Hypothalamus (tissue), 51 donors: ENCODE data around the gene SNED1.

Experiments used
- DNase-seq, 51 donors: peaks; one replicate each; lab custom pipeline; 2025; lab: John Stamatoyannopoulos, UW

SNED1 gene

DNA sequence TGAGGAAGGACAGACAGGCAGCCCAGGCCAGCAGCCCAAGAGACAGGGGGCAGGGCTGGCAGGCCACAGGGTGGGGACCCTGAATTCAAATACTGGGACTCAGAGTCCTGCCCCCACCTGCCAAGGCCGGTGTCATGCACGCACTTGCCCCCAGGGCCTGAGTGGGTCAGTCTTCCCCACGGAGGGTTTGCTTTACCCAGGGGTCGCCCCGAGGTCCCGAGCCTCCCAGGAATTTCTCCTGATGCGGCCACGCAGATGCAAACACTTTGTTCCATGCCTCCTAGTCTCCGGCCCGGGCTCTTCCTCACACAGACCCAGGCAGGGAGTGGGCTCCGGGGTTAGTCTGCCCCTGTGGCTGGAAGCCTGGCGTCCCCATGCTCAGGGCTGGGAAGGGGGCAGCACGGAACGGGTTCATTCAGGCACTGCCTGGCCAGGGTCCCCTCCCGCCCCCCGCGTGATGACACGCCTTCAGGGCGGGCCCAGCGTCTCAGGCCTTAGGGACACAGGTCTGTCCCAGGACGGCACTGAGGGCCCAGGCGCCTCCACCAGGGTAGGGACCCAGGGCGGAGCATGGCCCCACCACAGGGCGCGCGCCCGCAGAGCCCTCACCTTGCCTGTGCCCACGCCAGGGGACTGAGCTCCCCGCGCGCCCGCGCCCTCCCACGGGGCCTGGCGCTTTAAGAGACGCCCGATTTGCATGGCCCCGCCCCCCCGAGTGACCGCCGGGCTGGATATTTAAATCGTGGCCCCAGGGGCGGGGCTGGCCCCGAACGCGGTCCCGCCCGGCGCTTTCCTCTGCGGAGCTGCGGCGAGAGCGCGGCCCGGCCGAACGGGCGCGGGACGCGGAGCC, at the start of gene SNED1:
TSS of gene SNED1 (plus strand) at position 763 of the 850 bp plus-strand sequence. CDS start 220 bp downstream, outside the sequence.
- peak in 23 of 51 donors; percentile 18 to 67 (median 42) for DNase-seq

DNA sequence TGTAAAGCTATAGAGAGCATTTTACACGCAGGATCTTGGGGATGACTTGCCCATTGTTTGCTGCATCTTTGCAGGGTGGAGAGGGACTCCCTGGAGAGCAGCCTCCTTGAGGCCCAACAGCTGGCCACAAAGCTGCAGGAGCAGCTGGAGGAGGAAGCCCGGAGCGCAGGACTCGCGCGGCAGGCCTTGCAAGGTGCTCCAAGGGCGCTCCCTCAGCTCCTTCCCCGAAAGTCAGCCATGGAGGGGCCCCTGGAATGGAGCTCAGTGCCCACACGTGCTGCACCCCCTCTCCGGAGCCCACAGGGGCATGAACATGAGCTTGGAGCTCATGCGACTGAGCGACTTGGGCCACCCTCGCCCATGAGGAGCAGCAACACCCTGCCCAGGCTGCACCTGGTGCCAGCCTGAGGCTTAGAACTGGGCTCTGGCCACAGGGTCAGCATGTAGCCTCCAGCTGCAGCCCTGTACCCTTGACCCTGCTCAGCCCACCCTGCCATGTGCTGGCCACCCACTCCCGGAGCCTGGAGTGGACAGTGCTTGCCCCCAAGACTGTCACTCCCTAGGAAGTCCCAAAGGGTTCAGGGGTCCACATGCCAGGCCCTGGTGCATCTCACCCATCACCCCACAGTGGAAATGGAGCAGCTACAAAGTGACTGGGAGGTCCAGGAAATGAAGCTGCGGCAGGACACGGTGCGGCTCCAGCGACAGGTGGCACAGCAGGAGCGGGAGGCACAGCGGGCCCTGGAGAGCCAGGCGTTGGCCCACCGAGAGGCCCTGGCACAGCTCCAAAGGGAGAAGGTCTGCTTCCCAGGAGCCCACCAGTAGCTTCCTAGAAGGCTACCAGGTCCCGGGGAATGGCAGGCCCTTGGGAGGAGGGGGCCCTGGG, 49.3 kb upstream of the SNED1 start:
- DNase-seq = no peak

DNA sequence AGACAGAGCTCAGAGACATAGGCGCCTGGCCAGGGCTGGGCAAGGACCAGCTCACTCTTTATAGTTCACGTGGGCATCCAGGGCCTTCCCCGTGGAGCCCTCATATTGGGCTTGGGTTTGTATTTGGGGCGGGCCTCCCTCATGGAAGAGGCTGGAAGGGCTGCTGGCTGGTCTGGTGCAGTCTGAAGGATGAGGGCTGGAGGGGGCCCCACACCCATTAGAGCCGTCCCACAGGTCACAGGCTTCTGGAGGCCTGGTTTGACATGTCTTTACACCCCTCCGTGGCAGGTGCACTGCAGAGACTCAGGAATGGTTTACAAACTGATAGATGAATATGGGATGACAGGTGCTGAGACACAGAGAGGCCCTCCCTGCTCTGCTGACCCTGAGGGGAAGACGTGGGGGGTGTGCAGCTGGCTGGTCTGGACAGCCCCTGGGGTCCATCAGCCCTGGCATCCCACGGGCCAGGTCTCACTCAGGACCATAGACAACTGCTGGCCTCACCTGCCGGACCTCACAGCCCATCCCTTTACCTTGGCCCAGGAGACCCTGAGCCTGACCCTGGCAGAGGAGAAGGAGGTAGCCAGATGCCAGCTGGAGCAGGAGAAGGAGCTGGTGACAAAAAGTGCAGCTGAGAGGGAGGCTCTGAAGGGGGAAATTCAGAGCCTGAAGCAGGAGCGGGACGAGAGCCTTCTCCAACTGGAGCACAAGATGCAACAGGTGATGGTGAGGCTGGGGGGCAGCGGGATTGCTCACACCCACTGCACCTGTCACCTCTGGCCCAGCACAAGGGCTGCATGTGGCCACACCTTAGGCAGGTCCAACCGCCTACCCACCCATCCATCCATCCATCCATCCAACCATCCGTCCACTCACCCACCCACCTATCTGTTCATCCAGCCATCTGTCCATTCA, 48.4 kb upstream of the SNED1 start:
- DNase-seq = no peak

DNA sequence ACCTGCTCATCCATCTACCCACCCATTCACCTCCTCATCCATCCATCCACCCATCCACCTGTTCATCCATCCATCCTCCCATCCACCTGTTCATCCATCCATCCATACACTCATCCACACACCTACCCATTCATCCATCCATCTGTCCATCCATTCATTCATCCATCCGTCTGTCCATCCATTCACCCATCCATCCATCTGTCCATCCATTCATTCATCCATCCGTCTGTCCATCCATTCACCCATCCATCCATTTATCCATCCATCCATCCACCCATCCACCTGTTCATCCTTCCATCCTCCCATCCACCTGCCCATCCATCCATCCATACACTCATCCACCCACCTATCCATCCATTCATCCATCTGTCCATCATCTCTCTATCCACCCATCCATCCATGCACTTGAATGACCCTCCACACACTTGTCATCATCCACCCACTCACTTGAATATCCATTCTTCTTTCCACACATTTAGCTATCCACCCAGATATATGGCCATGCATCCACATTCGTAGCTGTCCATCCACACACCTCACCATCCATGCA, 47.3 kb upstream of the SNED1 start:
- DNase-seq = no peak

DNA sequence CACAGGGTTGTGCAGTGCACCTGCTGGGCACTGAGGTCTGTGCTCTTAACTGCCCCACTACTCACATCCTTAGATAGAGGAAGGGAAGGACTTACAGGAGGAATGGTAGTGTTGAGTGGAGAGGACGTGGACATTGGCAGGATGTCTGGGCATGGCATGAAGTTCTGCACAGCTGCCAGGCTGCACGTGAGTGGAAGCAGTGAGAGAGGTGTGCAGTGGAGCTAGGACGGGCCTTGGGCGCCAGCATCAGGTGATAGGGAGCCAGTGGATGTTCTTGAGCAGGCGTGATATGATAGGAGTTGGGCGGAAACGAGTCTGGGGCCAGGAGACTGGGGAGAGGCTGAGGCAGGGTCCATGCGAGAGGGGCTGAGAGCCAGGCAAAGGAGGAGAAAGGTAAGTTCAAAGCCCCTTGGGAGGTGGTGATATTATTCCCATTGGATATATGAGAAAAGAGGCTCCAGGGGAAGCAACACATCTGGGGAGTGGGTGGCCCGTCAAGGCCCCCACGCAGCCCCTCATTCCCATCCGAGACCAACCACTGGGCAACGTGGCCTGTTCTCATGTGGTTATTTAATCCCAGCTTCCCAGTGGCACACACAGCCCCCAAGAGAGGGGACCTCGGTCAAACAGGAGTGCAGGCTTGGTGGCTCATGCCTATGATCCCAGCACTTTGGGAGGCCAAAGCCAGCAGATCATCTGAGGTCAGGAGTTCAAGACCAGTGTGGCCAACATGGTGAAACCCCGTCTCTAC, 45.7 kb upstream of the SNED1 start:
- no peak for DNase-seq

DNA sequence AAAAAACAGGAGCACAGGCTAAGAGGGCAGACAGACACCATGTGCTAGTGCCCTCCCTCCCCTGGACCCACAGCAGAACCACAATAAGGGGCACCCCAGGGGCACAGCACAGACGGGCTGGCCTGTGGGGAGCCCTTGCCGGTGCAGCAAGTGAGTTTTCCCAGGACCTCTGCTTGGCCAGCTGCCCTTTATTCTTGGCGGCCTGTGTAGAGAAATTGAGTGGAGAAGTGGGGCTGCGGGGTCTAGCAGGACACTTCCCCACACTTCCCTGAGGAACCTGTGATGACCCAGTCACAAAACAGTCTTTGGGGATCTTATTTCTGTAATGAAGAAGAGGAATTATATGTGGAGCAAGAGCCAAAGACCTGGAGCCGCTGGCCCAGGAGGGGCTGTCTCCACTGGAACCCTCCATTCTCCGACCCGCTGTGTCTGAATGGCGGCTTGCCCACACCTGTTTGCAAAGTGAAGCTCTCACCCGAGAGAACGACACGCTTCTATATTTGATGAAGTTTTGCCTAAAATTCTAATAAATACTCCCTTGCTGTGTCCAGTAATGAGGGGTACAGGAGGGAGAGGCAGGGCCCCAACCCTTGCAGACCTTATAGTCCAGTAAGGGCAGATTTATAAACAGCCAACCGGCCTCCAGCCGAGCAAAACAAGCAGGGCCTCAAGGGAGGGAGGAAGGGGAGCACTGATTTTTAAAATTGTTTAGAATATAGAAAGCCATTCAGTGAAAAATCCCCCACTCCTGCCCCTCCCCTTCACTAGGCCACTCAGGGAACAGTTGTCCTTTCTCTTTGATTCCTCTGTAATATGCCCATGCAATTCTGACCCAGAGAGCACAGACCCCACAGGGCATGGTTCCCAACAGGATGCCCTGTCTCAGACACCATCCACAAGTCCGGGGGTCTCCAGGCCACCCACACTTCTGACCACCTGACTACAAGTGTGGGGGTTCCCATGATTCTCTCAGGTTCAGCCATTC, 44.7 kb upstream of the SNED1 start:
- DNase-seq = no peak

DNA sequence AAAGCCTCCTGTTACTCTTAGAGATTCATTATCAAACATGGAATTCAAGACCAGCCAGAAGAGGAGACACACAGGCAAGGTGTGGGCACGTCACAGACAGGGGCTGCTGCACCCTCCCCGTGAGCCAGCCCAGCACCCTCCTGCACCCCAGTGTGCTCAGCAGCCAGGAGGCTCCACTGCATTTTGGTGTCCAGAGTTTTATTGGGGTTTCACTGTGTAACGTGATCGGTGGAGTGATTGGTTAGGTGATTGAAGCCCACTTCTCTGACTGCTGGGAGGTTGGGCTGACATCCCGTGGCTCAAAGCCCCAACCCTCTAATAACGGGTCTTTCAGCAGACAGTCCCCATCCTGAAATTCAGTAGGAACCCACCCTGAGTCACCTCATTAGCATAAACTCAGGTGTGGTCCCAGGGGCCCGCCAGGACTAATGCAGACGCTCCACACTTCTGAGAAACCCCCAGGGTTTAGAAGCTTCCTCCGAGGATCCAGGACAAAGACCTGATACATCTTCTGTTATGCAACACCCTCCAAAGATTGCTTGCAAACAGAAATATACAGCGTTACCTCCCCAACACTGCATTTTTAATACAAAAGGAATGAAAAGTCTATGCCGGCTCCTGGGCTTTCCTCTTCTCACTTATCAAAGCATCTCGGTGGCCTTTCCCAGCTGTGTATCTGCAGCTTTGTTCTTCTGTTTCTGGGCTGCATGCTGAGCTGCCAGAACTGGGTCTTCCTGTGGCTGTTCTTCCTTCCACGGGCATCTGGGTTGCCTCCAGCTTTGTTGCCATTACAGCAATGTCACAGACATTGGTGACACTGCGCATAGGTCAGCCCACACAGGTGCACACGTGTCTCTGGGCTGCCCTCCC, 43.7 kb upstream of the SNED1 start:
- DNase-seq = no peak

DNA sequence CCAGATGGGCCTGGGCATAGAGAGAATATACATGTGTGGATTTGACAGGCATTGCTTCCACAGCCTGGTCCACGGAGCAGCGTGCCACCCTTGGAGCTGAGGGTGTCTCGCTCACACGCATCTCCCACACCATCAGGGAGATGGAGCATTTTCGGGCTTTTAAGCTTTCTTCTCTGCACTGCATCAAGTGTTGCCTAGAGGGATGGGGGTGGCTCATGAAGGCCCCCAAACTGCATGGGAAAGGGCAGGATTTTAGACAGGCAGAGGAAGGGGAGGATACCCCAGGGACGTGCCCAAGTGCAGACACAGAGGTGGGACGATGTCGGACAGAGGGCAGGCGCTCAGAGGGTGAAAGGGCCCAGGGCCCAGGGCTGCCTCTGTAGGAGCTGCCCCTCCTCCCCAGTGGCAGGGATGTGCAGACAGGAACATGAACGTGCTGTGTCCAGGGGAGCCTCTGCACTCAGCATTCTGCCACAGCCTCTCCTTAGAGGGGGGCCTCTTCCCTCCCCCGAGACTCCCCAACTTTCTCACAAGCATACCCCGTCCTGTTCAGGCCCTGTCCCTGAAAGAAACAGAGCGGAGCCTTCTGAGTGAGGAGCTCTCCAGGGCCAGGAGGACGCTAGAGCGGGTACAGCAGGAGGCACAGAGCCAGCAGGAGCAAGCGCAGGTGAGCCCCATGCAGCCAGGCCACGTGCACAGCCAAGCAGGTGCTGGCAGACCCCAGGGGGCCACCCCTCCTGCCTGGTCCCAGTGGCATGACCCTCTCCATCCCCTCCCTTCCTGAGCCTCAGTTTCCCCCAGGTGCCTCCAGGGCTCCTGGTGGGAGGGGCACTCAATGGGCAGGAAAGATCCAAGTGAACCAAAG, 42.9 kb upstream of the SNED1 start:
- DNase-seq = no peak

DNA sequence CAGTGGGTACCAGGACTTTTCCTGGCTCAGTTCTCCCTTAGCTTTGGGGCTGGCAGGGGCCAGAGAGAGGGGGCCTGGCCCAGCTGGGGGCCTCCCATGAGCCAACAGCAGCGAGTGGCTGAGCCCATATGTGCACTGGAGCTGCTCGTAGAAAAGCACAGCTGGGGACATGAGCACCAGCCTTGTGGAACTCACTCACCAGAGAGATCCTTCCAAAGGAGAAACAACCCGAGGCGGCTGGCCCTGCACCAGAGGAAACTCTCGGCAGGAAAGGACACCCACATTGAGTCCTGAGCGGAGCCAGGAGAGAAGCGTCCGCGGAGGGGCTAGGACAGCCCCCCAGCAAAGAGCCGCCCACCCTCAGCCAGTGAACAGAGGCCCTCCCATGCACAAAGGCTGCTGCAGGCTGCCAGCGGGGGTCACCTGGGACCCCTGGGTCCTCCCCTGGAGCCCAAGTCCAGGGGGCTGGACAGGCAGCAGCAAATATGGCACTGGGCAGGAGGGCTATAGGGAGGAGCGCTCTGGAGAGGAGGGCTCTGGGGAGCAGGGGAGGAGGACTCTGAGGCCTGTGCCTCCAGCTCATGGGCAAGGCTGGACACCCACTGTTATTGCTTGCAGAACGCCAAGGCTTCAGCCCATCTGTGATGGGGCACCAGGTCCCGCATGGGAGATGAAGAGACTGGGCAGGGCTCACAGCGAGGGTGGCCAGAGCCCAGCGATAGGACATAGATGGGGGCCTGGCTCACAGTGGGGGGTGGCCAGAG, 42.1 kb upstream of the SNED1 start:
- no peak for DNase-seq

DNA sequence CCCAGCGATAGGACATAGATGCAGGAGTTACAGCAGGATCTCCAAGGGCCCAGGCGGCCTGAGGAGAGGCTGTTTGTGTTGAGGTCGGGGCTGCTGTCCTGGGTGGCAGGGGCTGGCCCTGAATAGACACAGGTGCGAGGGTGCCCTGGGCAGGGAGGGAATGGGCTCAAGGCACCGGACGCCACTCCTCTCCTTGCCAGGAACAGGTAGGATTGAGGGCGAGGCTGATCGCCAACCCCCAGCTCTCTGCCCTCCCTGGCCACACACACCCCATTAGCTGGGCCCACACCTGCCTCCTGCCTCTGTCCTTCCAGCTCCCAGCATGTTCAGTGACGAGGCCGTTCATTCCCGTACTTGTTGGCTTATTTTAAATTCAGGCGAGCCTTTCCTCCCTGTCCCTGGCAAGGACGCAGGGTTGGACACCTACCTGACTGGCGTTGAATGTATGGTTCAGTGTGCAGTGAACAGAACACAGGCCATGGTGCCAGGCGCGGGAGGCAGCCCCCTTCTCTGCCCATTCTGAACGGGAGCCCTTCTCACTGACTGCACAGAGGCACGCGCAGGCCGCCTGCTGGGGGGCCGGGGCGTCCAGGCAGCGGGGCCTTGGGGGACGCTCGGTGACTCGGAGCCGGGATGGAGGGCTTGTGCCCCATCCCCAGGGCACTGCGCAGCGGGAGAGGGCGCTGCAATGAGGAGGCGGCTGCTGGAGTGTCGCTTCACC, 41.3 kb upstream of the SNED1 start:
- no peak for DNase-seq

DNA sequence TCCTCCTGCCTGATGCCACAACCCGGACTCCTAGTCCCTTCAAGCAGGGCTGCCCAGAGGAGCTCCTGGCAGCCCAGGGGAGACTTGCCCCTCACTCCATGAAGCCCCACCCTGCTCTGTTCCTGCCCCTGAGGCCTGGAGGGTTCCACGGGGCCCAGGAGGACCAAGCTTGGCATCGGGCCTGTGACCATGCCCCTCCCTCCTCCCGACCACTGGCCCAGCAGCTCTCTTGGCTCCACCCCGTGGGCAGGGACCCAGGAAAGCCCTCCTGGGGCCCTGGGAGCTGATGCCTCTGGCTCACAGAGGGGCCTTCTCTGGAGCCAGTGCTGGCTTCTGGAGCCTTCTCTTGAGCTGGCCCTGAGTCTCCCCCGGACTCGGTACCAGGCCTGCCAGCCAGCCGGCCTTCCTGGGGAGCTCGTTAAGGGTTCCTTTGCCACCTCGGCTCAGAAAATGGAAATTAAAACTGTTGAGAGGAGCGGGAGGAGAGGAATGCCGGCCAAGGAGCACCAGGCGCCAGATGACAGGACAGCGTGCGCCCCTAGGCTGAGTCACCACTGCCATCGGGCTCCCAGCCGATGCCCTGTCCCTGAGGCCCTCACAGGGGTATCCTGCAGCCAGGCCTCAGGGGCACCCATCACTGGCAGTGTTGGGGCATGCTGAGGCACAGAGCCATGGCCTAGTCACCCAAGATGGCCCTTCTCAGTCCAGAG, 40.6 kb upstream of the SNED1 start:
- peak in 12 of 51 donors; percentile 9 to 55 (median 31) for DNase-seq

DNA sequence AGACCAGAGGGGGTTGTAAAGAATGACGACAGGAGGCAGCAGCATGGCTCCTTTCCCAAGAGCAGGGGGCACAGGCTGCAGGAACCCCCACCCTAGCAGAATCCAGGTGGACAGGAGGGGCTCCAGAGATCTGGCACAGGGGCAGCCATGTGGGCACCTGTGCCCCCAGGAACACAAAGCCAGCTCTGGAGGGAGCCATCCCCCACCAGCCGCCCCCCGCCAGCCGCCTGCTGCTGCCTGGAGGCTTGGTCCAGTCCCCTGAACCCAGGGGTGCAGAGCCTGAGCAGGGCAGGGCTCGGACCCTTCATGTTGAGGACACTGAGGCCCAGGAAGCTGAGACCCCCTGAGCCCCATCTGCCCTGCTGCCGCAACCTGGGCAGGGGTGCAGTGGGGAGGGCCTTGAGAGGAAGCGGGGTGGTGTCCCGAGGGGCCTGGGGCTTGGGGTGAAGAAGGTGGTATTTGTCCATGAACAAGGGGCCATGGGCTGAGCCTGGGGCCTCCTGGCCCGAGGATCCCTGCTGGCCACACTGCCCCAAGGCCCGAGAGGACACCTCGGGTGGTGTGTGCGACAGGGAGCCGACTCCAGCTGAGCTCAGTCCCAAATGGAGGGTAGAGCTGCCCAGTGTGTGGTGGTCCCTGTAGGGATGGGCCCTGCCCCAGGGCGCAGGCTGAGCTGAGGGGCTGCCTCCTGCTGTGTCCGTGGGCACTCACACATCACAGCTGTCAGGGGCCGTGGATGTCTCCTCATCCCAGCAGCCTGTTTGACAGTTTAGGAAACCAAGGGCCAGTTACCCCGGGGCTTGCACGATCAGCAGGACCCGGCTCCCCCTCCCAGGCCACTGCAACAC, 39.8 kb upstream of the SNED1 start:
- DNase-seq = no peak

DNA sequence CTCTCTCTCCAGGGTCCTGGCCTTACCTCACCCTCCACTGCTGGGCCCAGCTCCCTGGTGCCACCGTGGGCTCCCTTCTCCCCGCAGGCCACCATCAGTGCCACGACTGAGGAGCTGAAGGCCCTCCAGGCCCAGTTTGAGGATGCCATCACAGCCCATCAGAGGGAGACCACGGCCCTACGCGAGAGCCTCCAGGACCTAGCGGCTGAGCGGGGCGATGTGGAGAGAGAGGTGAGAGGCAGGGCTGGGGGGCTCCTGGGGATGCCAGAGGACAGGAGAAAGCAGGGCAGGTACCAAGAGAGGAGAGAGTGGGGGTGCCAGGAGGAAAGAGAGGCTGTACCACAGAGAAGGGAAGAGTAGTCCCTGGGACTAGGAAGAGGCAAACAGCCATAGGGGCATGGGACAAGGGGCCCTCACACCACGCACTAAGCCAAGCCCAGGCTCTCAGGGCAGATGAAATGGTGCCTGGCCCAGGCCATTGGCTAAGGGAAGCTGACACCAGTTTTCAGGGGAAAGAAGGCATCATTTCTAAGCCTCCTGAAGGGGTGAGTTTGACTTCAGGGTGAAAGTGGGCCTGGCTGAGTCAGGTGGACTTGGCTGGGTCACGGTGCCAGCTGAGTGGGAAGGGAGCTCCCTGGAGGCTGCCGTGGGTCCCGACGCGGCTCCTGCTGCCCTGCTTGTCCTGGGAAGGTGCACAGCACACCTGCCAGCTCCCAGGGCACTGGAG, 39.0 kb upstream of the SNED1 start:
- DNase-seq = no peak
